Endothelial cell of umbilical vein (primary cell): Measurements from ENCODE around the gene SH3TC2. TPM values are rescaled to one million over a fixed set of nuclear protein-coding genes. Genes with fewer than 3 reads are reported as not detected.

ENCODE experiments used
- BruUV-seq: library from RNA; stranded (reverse); fragments of 400-500 nt; replicated peaks from 2 replicates; lab custom pipeline; 2021; lab: Mats Ljungman, UMichigan
- CTCF ChIA-PET: fragments of 300-600, 350-600 bp; sonication (Branson Sonifier 250); formaldehyde crosslinking; loops from one replicate; lab custom pipeline; 2021; ENCODE audit warnings: antibody characterized with exemption, inconsistent platforms; lab: Charles Lee
- POLR2A ChIA-PET: fragments of 300-600, 350-600 bp; sonication (Branson Sonifier 250); formaldehyde crosslinking; loops from one replicate; lab custom pipeline; 2021; ENCODE audit warnings: antibody characterized with exemption, inconsistent platforms; lab: Charles Lee
- DNase-seq: peaks from one replicate; pipeline ENCODE4 v3.0.0-alpha.2; 2011; ENCODE audit warnings: low read depth, low spot score
- FAIRE-seq: peaks from 2 replicates; lab custom pipeline; 2011; peaks lifted over from hg19 to GRCh38; lab: Jason Lieb, UNC
- H2AFZ ChIP-seq: 2 replicates; pipeline ENCODE4 v1.6.0; 2012; ENCODE audit warnings: low read depth, low read length, control low read depth, inconsistent platforms
- H3K27ac ChIP-seq: 2 replicates; pipeline ENCODE4 v1.5.1; 2011; ENCODE audit warnings: low read depth, mild to moderate bottlenecking, control low read depth, low read length, moderate library complexity; ENCODE audit not compliant: insufficient read depth
- H3K27me3 ChIP-seq, 2 experiments: 2 replicates each; pipeline versions ENCODE4 v1.6.0 to v1.6.1; 2011; ENCODE audit warnings: low read length in 2 of 2, mixed read lengths in 1 of 2; ENCODE audit not compliant: control insufficient read depth in 2 of 2, insufficient read depth in 2 of 2
- H3K36me3 ChIP-seq, 2 experiments: 2 replicates in 1 of 2; 3 replicates in 1 of 2; pipeline ENCODE4 v1.5.1; 2011; ENCODE audit warnings: low read length in 2 of 2, mild to moderate bottlenecking in 1 of 2, moderate library complexity in 1 of 2; ENCODE audit not compliant: control insufficient read depth in 2 of 2, insufficient read depth in 2 of 2; ENCODE audit errors: extremely low read depth in 1 of 2
- H3K4me1 ChIP-seq: 3 replicates; pipeline ENCODE4 v1.5.1; 2011; ENCODE audit warnings: mild to moderate bottlenecking, low read length; ENCODE audit not compliant: control insufficient read depth, insufficient read depth; ENCODE audit errors: extremely low read depth
- H3K4me2 ChIP-seq: 2 replicates; pipeline ENCODE4 v1.6.1; 2011; ENCODE audit warnings: low read length, control low read depth, mixed read lengths; ENCODE audit not compliant: insufficient read depth
- H3K4me3 ChIP-seq, 3 experiments: fragments of 200-600 bp in 1 of 3; sonication (generic), shearing (Covaris generic) in 1 of 3; replicated peaks in 1 of 3; 2 replicates each; pipeline ENCODE4 v1.5.1; 2011 to 2016; ENCODE audit warnings: control low read depth in 3 of 3, low read length in 3 of 3, mild to moderate bottlenecking in 2 of 3, inconsistent platforms in 1 of 3, low read depth in 1 of 3, moderate library complexity in 1 of 3; ENCODE audit not compliant: insufficient read depth in 1 of 3
- H3K79me2 ChIP-seq: 2 replicates; pipeline ENCODE4 v1.6.0; 2012; ENCODE audit warnings: low read length, inconsistent platforms; ENCODE audit not compliant: control insufficient read depth, insufficient read depth
- H3K9ac ChIP-seq: replicated peaks from 2 replicates; pipeline ENCODE3; 2011; ENCODE audit warnings: low read length, control low read depth; ENCODE audit not compliant: insufficient read depth; ENCODE audit errors: extremely low read depth
- H3K9me1 ChIP-seq: replicated peaks from 3 replicates; pipeline ENCODE4 v1.6.0; 2011; ENCODE audit warnings: mild to moderate bottlenecking, low read length; ENCODE audit not compliant: control insufficient read depth, insufficient read depth; ENCODE audit errors: extremely low read depth
- H3K9me3 ChIP-seq: replicated peaks from 2 replicates; pipeline ENCODE4 v1.5.1; 2012; ENCODE audit warnings: low read length, inconsistent platforms; ENCODE audit not compliant: control insufficient read depth, insufficient read depth
- H4K20me1 ChIP-seq: replicated peaks from 2 replicates; pipeline ENCODE3; 2011; ENCODE audit warnings: mild to moderate bottlenecking, low read length; ENCODE audit not compliant: control insufficient read depth, insufficient read depth; ENCODE audit errors: extremely low read depth
- EZH2 ChIP-seq: IDR thresholded peaks from 2 replicates; pipeline ENCODE4 v1.6.1; 2012; ENCODE audit warnings: borderline replicate concordance, low read depth, mild to moderate bottlenecking, moderate library complexity, low read length, inconsistent platforms; ENCODE audit not compliant: severe bottlenecking
- FOS ChIP-seq: IDR thresholded peaks from 2 replicates; pipeline ENCODE4 v1.6.1; 2011; ENCODE audit warnings: mild to moderate bottlenecking, low read length, moderate library complexity, borderline replicate concordance; ENCODE audit not compliant: insufficient read depth
- GATA2 ChIP-seq: IDR thresholded peaks from 2 replicates; pipeline ENCODE4 v1.7.0; 2011; ENCODE audit warnings: low read depth, mild to moderate bottlenecking, moderate library complexity, mixed read lengths, low read length; ENCODE audit not compliant: insufficient read length, insufficient read depth
- JUN ChIP-seq: IDR thresholded peaks from 2 replicates; pipeline ENCODE4 v1.6.1; 2011; ENCODE audit warnings: borderline replicate concordance, low read depth; ENCODE audit not compliant: insufficient read length, insufficient read depth
- MAX ChIP-seq: IDR thresholded peaks from 2 replicates; pipeline ENCODE4 v1.6.1; 2011; ENCODE audit not compliant: insufficient read depth, insufficient read length
- MYC ChIP-seq: IDR thresholded peaks from one replicate; pipeline ENCODE4 v1.6.1; 2011; ENCODE audit warnings: mild to moderate bottlenecking, low read depth, low read length
- POLR2A ChIP-seq: IDR thresholded peaks from 2 replicates; pipeline ENCODE4 v1.6.1; 2012; ENCODE audit warnings: low read depth, mild to moderate bottlenecking, control low read depth, low read length
- POLR2AphosphoS5 ChIP-seq: IDR thresholded peaks from 2 replicates; pipeline ENCODE4 v1.6.1; 2012; ENCODE audit warnings: low read depth, mild to moderate bottlenecking, control low read depth, low read length, moderate library complexity; ENCODE audit not compliant: insufficient read depth
- dilution Hi-C: fragments of 300-500 bp; cut with MboI; formaldehyde crosslinking; loops from one replicate; pipeline ENCODE4 v1.15.0; 2019; ENCODE audit warnings: low sequenced_read_pairs; ENCODE audit not compliant: extremely low pct_ligation_motif_present
- intact Hi-C: fragments of 100-400 bp; cut with micrococcal nuclease; formaldehyde crosslinking; loops from one replicate; pipeline ENCODE4 v1.10.0; 2022
- polyA plus RNA-seq, 4 experiments: library from polyadenylated mRNA; depleted of rRNA in 3 of 4; stranded (reverse) in 3 of 4; unstranded in 1 of 4; fragments of >200 nt; gene quantifications; 2 replicates each; pipeline versions ENCODE4 v1.2.1 to v1.2.3, GENCODE V29; 2011 to 2012; ENCODE audit warnings: missing spikeins in 1 of 4
- total RNA-seq: library from RNA; stranded (reverse); gene quantifications from 2 replicates; pipeline ENCODE4 v1.2.3, GENCODE V29; 2021
- TF ChIP-seq, protein P1 (sequence below), 2 donors: IDR thresholded peaks; 1 replicate in 1 of 2; 2 replicates in 1 of 2; pipeline ENCODE4 v1.5.1; 2011; ENCODE audit warnings: low read length in 2 of 2, mild to moderate bottlenecking in 2 of 2, moderate library complexity in 2 of 2, control low read depth in 1 of 2, inconsistent platforms in 1 of 2, low read depth in 1 of 2; ENCODE audit not compliant: insufficient read depth in 1 of 2; ENCODE audit errors: extremely low read depth in 1 of 2

Gene SH3TC2
- total and polyA plus RNA-seq, 2 donors (not counting 3 experiments of a cell fraction or from before 2014, with no cell fraction given), result 0.91 to 4.3 TPM

DNA sequence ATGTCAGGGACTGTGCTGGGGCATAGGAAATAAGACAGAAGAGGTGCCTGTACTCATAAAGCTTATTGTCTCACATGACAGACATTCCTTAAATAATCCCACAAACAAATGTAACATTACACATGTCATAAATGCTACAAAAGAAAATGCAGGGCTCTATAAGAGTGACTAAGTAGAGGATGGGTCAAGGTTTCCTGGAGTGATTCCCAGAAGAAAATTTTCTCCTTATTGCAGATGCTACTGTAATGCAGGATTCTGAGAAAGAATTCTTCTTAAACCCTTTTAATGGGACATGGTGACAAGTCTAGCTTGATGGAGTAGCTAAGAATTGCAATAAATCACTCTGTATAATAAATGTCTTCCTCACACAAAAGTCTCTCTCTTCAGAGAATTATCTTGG lies 55.7 kb downstream of the SH3TC2 start:
- no peaks in the 10 kb centered on the region for H4K20me1 ChIP-seq
- no peaks in the 10 kb centered on the region for H3K9me3 ChIP-seq
- no peaks in the 10 kb centered on the region for H3K9me1 ChIP-seq
- no peak overlapping the region for H3K4me3 ChIP-seq
- no peak for DNase-seq
- no peak overlapping the region for H3K4me2 ChIP-seq
- H3K27me3 ChIP-seq, result no peaks in the 10 kb centered on the region
- no TSS peak for BruUV-seq
- H2AFZ ChIP-seq, result no peak overlapping the region
- H3K36me3 ChIP-seq, result no peaks in the 10 kb centered on the region
- H3K4me1 ChIP-seq, result peaks cover 7% of the 10 kb centered on the region
- H3K27ac ChIP-seq, result no peak overlapping the region
- no peak for TF ChIP-seq MAX
- TF ChIP-seq, protein P1, sequence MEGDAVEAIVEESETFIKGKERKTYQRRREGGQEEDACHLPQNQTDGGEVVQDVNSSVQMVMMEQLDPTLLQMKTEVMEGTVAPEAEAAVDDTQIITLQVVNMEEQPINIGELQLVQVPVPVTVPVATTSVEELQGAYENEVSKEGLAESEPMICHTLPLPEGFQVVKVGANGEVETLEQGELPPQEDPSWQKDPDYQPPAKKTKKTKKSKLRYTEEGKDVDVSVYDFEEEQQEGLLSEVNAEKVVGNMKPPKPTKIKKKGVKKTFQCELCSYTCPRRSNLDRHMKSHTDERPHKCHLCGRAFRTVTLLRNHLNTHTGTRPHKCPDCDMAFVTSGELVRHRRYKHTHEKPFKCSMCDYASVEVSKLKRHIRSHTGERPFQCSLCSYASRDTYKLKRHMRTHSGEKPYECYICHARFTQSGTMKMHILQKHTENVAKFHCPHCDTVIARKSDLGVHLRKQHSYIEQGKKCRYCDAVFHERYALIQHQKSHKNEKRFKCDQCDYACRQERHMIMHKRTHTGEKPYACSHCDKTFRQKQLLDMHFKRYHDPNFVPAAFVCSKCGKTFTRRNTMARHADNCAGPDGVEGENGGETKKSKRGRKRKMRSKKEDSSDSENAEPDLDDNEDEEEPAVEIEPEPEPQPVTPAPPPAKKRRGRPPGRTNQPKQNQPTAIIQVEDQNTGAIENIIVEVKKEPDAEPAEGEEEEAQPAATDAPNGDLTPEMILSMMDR (IDR thresholded peaks at IDR 0.05; ENCODE audit: extremely low read depth in 1 of 2, insufficient read depth in 1 of 2, low read depth in 1 of 2, low read length in 2 of 2), result no peak
- TF ChIP-seq JUN, result no peak
- no peak for TF ChIP-seq GATA2
- TF ChIP-seq EZH2, result no peak
- TF ChIP-seq POLR2AphosphoS5, result no peak
- TF ChIP-seq FOS, result no peak
- TF ChIP-seq POLR2A, result no peak
- no peak for TF ChIP-seq MYC
- ChIA-PET CTCF (interaction anchor here (1.0 to 12.0 kb wide), 8 partner anchors 10 to 274 kb away, joined by 3 to 167 read pairs (median 8); no protein-coding TSS in a partner anchor), POLR2A (no interaction called here)
- FAIRE-seq, result no peak
- H3K9ac ChIP-seq, result no peak overlapping the region
- dilution Hi-C loops, result loop anchor here (10.0 kb wide), 1 partner anchor 252 kb away; no protein-coding TSS in a partner anchor
- H3K79me2 ChIP-seq, result no peaks in the 10 kb centered on the region
- intact Hi-C loops, result no loop called here
